ENCODE results near the gene LCE2D.

The LCE2D gene

DNA sequence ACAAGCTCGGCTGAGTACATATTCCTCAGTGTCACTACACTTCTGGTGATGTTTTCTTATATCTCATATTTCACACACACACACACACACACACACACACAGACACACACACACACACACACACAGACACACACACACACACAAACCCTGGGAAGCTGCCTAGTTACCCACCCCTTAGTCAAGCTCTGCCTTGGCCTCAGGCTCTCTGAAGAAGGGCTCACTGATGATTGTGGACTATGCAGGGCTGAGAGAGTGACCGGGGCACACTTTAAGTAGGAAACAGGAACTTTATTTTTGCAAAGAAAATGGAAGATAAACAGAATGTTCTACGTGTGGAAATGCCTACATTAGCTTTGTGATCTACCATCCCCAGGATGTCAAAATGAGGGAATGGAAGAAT is 19.2 kb upstream of the LCE2D start:
- ATAC-seq: no peak
- TF ChIP-seq ZFP30 (CRISPR knock-in tag; IDR thresholded peaks at IDR 0.05) (no peak), PPARA (CRISPR knock-in tag; IDR thresholded peaks at IDR 0.05; ENCODE audit: borderline replicate concordance) (no peak), CREB5 (CRISPR knock-in tag; IDR thresholded peaks at IDR 0.05; ENCODE audit: low read depth) (no peak), ZFP3 (CRISPR knock-in tag; IDR thresholded peaks at IDR 0.05) (no peak), PATZ1 (CRISPR knock-in tag; IDR thresholded peaks at IDR 0.05; ENCODE audit: borderline replicate concordance) (no peak), BACH2 (CRISPR knock-in tag; IDR thresholded peaks at IDR 0.05; ENCODE audit: borderline replicate concordance) (no peak), RARB (CRISPR knock-in tag; IDR thresholded peaks at IDR 0.05) (no peak), CSDC2 (CRISPR knock-in tag; IDR thresholded peaks at IDR 0.05) (no peak)
- TF ChIP-seq, protein P1, sequence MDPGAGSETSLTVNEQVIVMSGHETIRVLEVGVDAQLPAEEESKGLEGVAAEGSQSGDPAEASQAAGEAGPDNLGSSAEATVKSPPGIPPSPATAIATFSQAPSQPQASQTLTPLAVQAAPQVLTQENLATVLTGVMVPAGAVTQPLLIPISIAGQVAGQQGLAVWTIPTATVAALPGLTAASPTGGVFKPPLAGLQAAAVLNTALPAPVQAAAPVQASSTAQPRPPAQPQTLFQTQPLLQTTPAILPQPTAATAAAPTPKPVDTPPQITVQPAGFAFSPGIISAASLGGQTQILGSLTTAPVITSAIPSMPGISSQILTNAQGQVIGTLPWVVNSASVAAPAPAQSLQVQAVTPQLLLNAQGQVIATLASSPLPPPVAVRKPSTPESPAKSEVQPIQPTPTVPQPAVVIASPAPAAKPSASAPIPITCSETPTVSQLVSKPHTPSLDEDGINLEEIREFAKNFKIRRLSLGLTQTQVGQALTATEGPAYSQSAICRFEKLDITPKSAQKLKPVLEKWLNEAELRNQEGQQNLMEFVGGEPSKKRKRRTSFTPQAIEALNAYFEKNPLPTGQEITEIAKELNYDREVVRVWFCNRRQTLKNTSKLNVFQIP (CRISPR knock-in tag; IDR thresholded peaks at IDR 0.05; ENCODE audit: borderline replicate concordance, low read depth): no peak

DNA sequence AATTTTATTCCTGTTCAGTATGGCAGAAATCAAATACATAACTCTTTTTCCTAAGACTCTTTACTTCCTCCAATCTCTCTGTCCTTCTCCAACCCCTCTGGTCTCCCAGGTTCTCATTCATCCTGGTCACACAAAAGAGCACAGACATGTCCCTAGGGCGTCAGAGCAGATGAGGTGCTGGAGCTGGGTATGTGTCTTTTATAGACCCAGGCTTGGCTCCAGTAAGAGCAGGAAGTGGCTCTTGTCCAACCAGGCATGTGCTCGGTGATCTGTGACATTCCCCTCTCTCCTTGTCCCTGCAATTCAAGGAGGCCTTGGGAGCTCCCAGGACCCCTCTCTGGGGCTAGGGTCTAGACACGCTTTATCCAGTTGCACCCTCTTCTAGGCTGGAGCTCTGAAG is 18.0 kb upstream of the LCE2D start:
- TF ChIP-seq CSDC2 (CRISPR knock-in tag; IDR thresholded peaks at IDR 0.05) (no peak), BACH2 (CRISPR knock-in tag; IDR thresholded peaks at IDR 0.05; ENCODE audit: borderline replicate concordance) (no peak), ARNTL (CRISPR knock-in tag; IDR thresholded peaks at IDR 0.05; ENCODE audit: borderline replicate concordance, low read depth) (no peak), ZFP30 (CRISPR knock-in tag; IDR thresholded peaks at IDR 0.05) (no peak), GLIS3 (CRISPR knock-in tag; IDR thresholded peaks at IDR 0.05) (no peak), CREB5 (CRISPR knock-in tag; IDR thresholded peaks at IDR 0.05; ENCODE audit: low read depth) (no peak), ZC3H10 (CRISPR knock-in tag; IDR thresholded peaks at IDR 0.05) (no peak), SNAI2 (CRISPR knock-in tag; IDR thresholded peaks at IDR 0.05) (no peak), TSHZ2 (CRISPR knock-in tag; IDR thresholded peaks at IDR 0.05) (no peak)
- ATAC-seq: no peak

- TF ChIP-seq ZNF565 (CRISPR knock-in tag; conservative IDR thresholded peaks at IDR 0.05; ENCODE audit: low read depth) (no peak), TSHZ2 (CRISPR knock-in tag; IDR thresholded peaks at IDR 0.05) (no peak), RARB (CRISPR knock-in tag; IDR thresholded peaks at IDR 0.05) (no peak), ZNF8 (CRISPR knock-in tag; IDR thresholded peaks at IDR 0.05) (no peak), ESRRG (CRISPR knock-in tag; IDR thresholded peaks at IDR 0.05) (no peak), ZNF70 (CRISPR knock-in tag; IDR thresholded peaks at IDR 0.05) (no peak), TCF4 (CRISPR knock-in tag; IDR thresholded peaks at IDR 0.05; ENCODE audit: borderline replicate concordance) (no peak), ZFP3 (CRISPR knock-in tag; IDR thresholded peaks at IDR 0.05) (no peak), ZC3H10 (CRISPR knock-in tag; IDR thresholded peaks at IDR 0.05) (no peak), ARNTL (CRISPR knock-in tag; IDR thresholded peaks at IDR 0.05; ENCODE audit: borderline replicate concordance, low read depth) (no peak), ISL1 (CRISPR knock-in tag; IDR thresholded peaks at IDR 0.05) (no peak), CSDC2 (CRISPR knock-in tag; IDR thresholded peaks at IDR 0.05) (no peak), PPARA (CRISPR knock-in tag; IDR thresholded peaks at IDR 0.05; ENCODE audit: borderline replicate concordance) (no peak)
- no peak for ATAC-seq
Observed at GRCh38 chr1:152646656-152647055, 16.5 kb upstream of the LCE2D start.
